Spleen (tissue), 11 donors: ENCODE data around the gene CACNA1F. TPM values are rescaled to one million over a fixed set of nuclear protein-coding genes. Genes with fewer than 3 reads are reported as not detected.
"Not testable (repeated sequence)": the region's sequence is repeated elsewhere in the genome, so short reads cannot be mapped to it uniquely, and the experiment has no call there.

Experiments used
- DNase-seq: peaks from one replicate; pipeline ENCODE4 v3.0.0-alpha.2; 2020
- H3K27ac ChIP-seq, 8 donors: fragments of 200-600 bp; sonication (generic) in 7 of 8; 1 replicate in 4 of 8; 2 replicates in 4 of 8; pipeline versions ENCODE4 v1.5.0 to v1.8.0; 2016 to 2021; ENCODE audit warnings: inconsistent platforms in 4 of 8, mild to moderate bottlenecking in 4 of 8, moderate library complexity in 1 of 8
- H3K27me3 ChIP-seq, 7 donors: fragments of 200-600 bp; sonication (generic) in 6 of 7; replicated peaks in 1 of 7; 1 replicate in 4 of 7; 2 replicates in 3 of 7; pipeline versions ENCODE4 v1.5.0 to v1.8.0; 2016 to 2021; ENCODE audit warnings: inconsistent platforms in 3 of 7, mild to moderate bottlenecking in 1 of 7
- H3K36me3 ChIP-seq, 6 donors: fragments of 200-600 bp; sonication (generic) in 5 of 6; 1 replicate in 4 of 6; 2 replicates in 2 of 6; pipeline versions ENCODE4 v1.5.0 to v1.8.0; 2016 to 2021; ENCODE audit warnings: inconsistent platforms in 2 of 6
- H3K4me1 ChIP-seq, 6 donors: fragments of 200-600 bp; sonication (generic) in 5 of 6; 1 replicate in 3 of 6; 2 replicates in 3 of 6; pipeline versions ENCODE4 v1.5.0 to v1.8.0; 2016 to 2021; ENCODE audit warnings: inconsistent platforms in 3 of 6
- H3K4me3 ChIP-seq, 8 donors: fragments of 200-600 bp; sonication (generic) in 7 of 8; 1 replicate in 4 of 8; 2 replicates in 4 of 8; pipeline versions ENCODE4 v1.5.0 to v1.8.0; 2016 to 2021; ENCODE audit warnings: inconsistent platforms in 4 of 8, mild to moderate bottlenecking in 4 of 8, moderate library complexity in 2 of 8
- H3K9me3 ChIP-seq, 8 donors: fragments of 200-600 bp; sonication (generic) in 7 of 8; 1 replicate in 4 of 8; 2 replicates in 4 of 8; pipeline versions ENCODE4 v1.5.0 to v1.8.0; 2016 to 2021; ENCODE audit warnings: inconsistent platforms in 4 of 8
- CTCF ChIP-seq, 11 experiments: fragments of 200-600 bp in 7 of 11; fragments of 450-650 bp in 4 of 11; sonication (generic) in 4 of 11; IDR thresholded peaks in 8 of 11; conservative IDR thresholded peaks in 3 of 11; 1 replicate in 7 of 11; 2 replicates in 4 of 11; pipeline versions ENCODE4 v1.4.0 to v1.8.0; 2016 to 2021; ENCODE audit warnings: antibody characterized with exemption in 11 of 11, inconsistent platforms in 4 of 11, mild to moderate bottlenecking in 1 of 11
- POLR2A ChIP-seq, 3 donors: fragments of 450-650 bp; IDR thresholded peaks; one replicate each; pipeline ENCODE4 v1.5.1; 2017; ENCODE audit warnings: antibody characterized with exemption in 3 of 3, mild to moderate bottlenecking in 1 of 3
- POLR2AphosphoS5 ChIP-seq, 3 donors: sonication (generic); formaldehyde crosslinking; IDR thresholded peaks; one replicate each; pipeline ENCODE4 v1.5.1; 2017; ENCODE audit warnings: antibody characterized with exemption in 3 of 3
- WGBS, 5 donors: extraction: QIAGEN DNeasy Blood & Tissue Kit in 3 of 5; methylation state at CpG; one replicate each; pipeline versions ENCODE4 v1.1.5 to v1.1.7; 2013 to 2018; 5-methylcytosine and 5-hydroxymethylcytosine counted together
- intact Hi-C: fragments of 100-400 bp; cut with DNase I; formaldehyde crosslinking; loops from one replicate; pipeline ENCODE4 v1.15.0; 2023; ENCODE audit warnings: low total_unique reads
- polyA plus RNA-seq, 3 donors: library from polyadenylated mRNA; stranded (reverse); fragments of 200-250 nt; gene quantifications; one replicate each; pipeline ENCODE4 v1.2.1, GENCODE V29; 2013
- total RNA-seq, 7 donors: library from RNA; depleted of rRNA in 3 of 7; stranded (reverse); fragments of >200 nt in 3 of 7; fragmentation: NEBNext Ultra II Directional in 4 of 7; extraction: Animal tissue kit (Norgen Biotek cat#: 25700) in 4 of 7; gene quantifications; one replicate each; pipeline versions ENCODE4 v1.1.0 to v1.2.1, GENCODE V29; 2016 to 2021
- donor health status: healthy with polysubstance abuse.
- donor health status: DM: no; HTN: no; CAD: no; lungs with moderate emphysema.
- donor health status: DM: no; HTN: no; CAD: no.
- donor health status: Bipolar disorder and iron deficiency.
- donor health status: healthy.
- donor health status: DM: no; HTN: no; CAD: no.
- donor health status: DM: yes; HTN: yes; CAD: no.

The CACNA1F gene
- total and polyA plus RNA-seq, 10 donors: 0.55 to 2.9 (median 0.91) TPM

GRCh38 chrX:49174723-49175122 is 58.4 kb downstream of the CACNA1F start:
- no peak for TF ChIP-seq POLR2AphosphoS5 (IDR thresholded peaks at IDR 0.05)
- no peak for TF ChIP-seq CTCF (IDR thresholded peaks at IDR 0.05 in 8 of 11, conservative IDR thresholded peaks at IDR 0.05 in 3 of 11)
- TF ChIP-seq POLR2A (IDR thresholded peaks at IDR 0.05): no peak
- H3K27ac ChIP-seq: no peak overlapping the region
- no peak for DNase-seq
- no peak overlapping the region for H3K4me3 ChIP-seq
- H3K4me1 ChIP-seq: peaks cover 0 to 43% (median 13%) of the 10 kb centered on the region in 6 donors
- peaks cover 0 to 66% (median 16%) of the 10 kb centered on the region in 6 donors for H3K36me3 ChIP-seq
- 81 to 96% (median 91%) methylated on average over 3 of the region's 3 CpGs for WGBS, 5 donors
- H3K9me3 ChIP-seq: no peaks in the 10 kb centered on the region
- no peaks in the 10 kb centered on the region for H3K27me3 ChIP-seq
- intact Hi-C loops: no loop called here

GRCh38 chrX:49173544-49173943 is 59.6 kb downstream of the CACNA1F start:
- H3K27me3 ChIP-seq, H3K9me3 ChIP-seq, intact Hi-C loops: not testable (repeated sequence)
- Histone ChIP-seq H3K27ac (peak overlapping the region in 3 of 8 donors; percentile 89 to 93 (median 92)), H3K4me1 (peaks cover 0 to 49% (median 16%) of the 10 kb centered on the region in 6 donors), H3K36me3 (peaks cover 0 to 54% (median 10%) of the 10 kb centered on the region in 6 donors), H3K4me3 (peak overlapping the region in 1 of 8 donors; percentile 77)
- 84 to 100% (median 90%) methylated on average over 5 to 8 of the region's 8 CpGs for WGBS, 5 donors
- DNase-seq: peak; percentile 64

GRCh38 chrX:49172280-49172780 is 60.8 kb downstream of the CACNA1F start:
- peaks cover 0 to 42% (median 8%) of the 10 kb centered on the region in 6 donors for H3K36me3 ChIP-seq
- 0 to 41% (median 1%) methylated on average over 4 to 37 of the region's 37 CpGs for WGBS, 5 donors
- H3K9me3 ChIP-seq: no peaks in the 10 kb centered on the region
- H3K4me1 ChIP-seq: peaks cover 0 to 59% (median 26%) of the 10 kb centered on the region in 6 donors
- no peaks in the 10 kb centered on the region for H3K27me3 ChIP-seq
- intact Hi-C loops: no loop called here
- DNase-seq: peak; percentile 92
- TF ChIP-seq POLR2AphosphoS5 (IDR thresholded peaks at IDR 0.05) (peak; percentile 52 to 77 (median 56)), POLR2A (IDR thresholded peaks at IDR 0.05) (no peak)
- peak overlapping the region; percentile 42 to 93 (median 85) for H3K27ac ChIP-seq
- peak overlapping the region; percentile 37 to 77 (median 52) for H3K4me3 ChIP-seq

GRCh38 chrX:49171752-49172279 is 61.3 kb downstream of the CACNA1F start, which contains the start of gene PLP2:
TSS of gene PLP2 (plus strand) at chrX:49171898. CDS start at chrX:49172001, 103 bp downstream.
- Histone ChIP-seq H3K36me3 (peaks cover 0 to 36% (median 8%) of the 10 kb centered on the region in 6 donors), H3K27ac (peak within 1 kb of the TSS; percentile 42 to 93 (median 85)), H3K4me1 (peaks cover 0 to 59% (median 24%) of the 10 kb centered on the region in 6 donors), H3K9me3 (no peaks in the 10 kb centered on the region), H3K4me3 (peak within 1 kb of the TSS; percentile 37 to 77 (median 52)), H3K27me3 (no peaks in the 10 kb centered on the region)
- intact Hi-C loops: no loop called here
- WGBS, 5 donors: 0 to 48% (median 1%) methylated on average over 12 to 46 of the region's 46 CpGs
- TF ChIP-seq POLR2A (IDR thresholded peaks at IDR 0.05) (no peak), POLR2AphosphoS5 (IDR thresholded peaks at IDR 0.05) (peak; percentile 71 to 79 (median 76))
- DNase-seq: peak; percentile 90

GRCh38 chrX:49167740-49168108 is 65.4 kb downstream of the CACNA1F start:
- WGBS, 5 donors: 39 to 63% (median 54%) methylated on average over 3 of the region's 3 CpGs
- intact Hi-C loops: no loop called here
- no peaks in the 10 kb centered on the region for H3K36me3 ChIP-seq
- peak overlapping the region in 5 of 8 donors; percentile 34 to 66 (median 39) for H3K4me3 ChIP-seq
- TF ChIP-seq POLR2AphosphoS5 (IDR thresholded peaks at IDR 0.05) (no peak), POLR2A (IDR thresholded peaks at IDR 0.05) (no peak), CTCF (IDR thresholded peaks at IDR 0.05 in 8 of 11, conservative IDR thresholded peaks at IDR 0.05 in 3 of 11) (no peak)
- peak overlapping the region; percentile 75 to 97 (median 94) for H3K27ac ChIP-seq
- no peaks in the 10 kb centered on the region for H3K9me3 ChIP-seq
- DNase-seq: no peak
- H3K27me3 ChIP-seq: no peaks in the 10 kb centered on the region
- H3K4me1 ChIP-seq: peaks cover 0 to 63% (median 25%) of the 10 kb centered on the region in 6 donors
